Breast epithelium (tissue), 3 donors: ENCODE measurements around the gene ARPP19.

Experiments used
- CTCF ChIP-seq, 3 donors: fragments of 450-650 bp; IDR thresholded peaks; one replicate each; pipeline ENCODE4 v1.5.1; 2016 to 2017; ENCODE audit warnings: antibody characterized with exemption in 3 of 3, mild to moderate bottlenecking in 3 of 3, moderate library complexity in 3 of 3
- POLR2A ChIP-seq: fragments of 450-650 bp; IDR thresholded peaks from one replicate; pipeline ENCODE4 v1.6.1; 2016; ENCODE audit warnings: antibody characterized with exemption, mild to moderate bottlenecking, moderate library complexity
- POLR2AphosphoS5 ChIP-seq, 3 donors: sonication (generic); formaldehyde crosslinking; IDR thresholded peaks; one replicate each; pipeline ENCODE4 v1.6.1; 2017; ENCODE audit warnings: antibody characterized with exemption in 3 of 3

GRCh38 chr15:52515343-52515742, 53.5 kb downstream of the ARPP19 start:
- TF ChIP-seq CTCF (IDR thresholded peaks at IDR 0.05) (no peak), POLR2A (no peak), POLR2AphosphoS5 (IDR thresholded peaks at IDR 0.05) (no peak)
